GM23338 (cell line): ENCODE data around the gene LAMA1. TPM values are rescaled to one million over a fixed set of nuclear protein-coding genes. Genes with fewer than 3 reads are reported as not detected.

Experiments
- ATAC-seq: fragments of 200-7000 bp; cut with Tn5 transposase; 3 replicates; pipeline ENCODE4 v1.9.1; 2020
- DNase-seq: peaks from one replicate; pipeline ENCODE4 v3.0.0-alpha.2; 2015; ENCODE audit warnings: low spot score
- H2AFZ ChIP-seq: fragments of 200-600 bp; sonication (generic); 2 replicates; pipeline ENCODE4 v1.8.0; 2016; ENCODE audit warnings: antibody characterized with exemption, mild to moderate bottlenecking, moderate library complexity
- H3F3A ChIP-seq: fragments of 200-600 bp; sonication (generic); replicated peaks from 2 replicates; pipeline ENCODE4 v1.8.0; 2017; ENCODE audit warnings: antibody characterized with exemption, mixed run types, low read depth
- H3K27ac ChIP-seq: fragments of 200-600 bp; sonication (generic); 2 replicates; pipeline ENCODE4 v1.6.1; 2016; ENCODE audit warnings: low read depth
- H3K27me3 ChIP-seq: fragments of 200-600 bp; sonication (generic); 2 replicates; pipeline ENCODE4 v1.8.0; 2016; ENCODE audit warnings: mild to moderate bottlenecking, mixed run types, moderate library complexity; ENCODE audit not compliant: insufficient read depth
- H3K36me3 ChIP-seq: fragments of 200-600 bp; sonication (generic); 2 replicates; pipeline ENCODE4 v1.8.0; 2016; ENCODE audit warnings: mild to moderate bottlenecking; ENCODE audit not compliant: insufficient read depth
- H3K4me1 ChIP-seq: fragments of 200-600 bp; sonication (generic); 2 replicates; pipeline ENCODE4 v1.8.0; 2016; ENCODE audit warnings: mild to moderate bottlenecking, moderate library complexity; ENCODE audit not compliant: insufficient read depth
- H3K4me2 ChIP-seq: fragments of 200-600 bp; sonication (generic); 2 replicates; pipeline ENCODE4 v1.7.1; 2017; ENCODE audit warnings: mixed run types
- H3K4me3 ChIP-seq: fragments of 200-600 bp; sonication (generic); 2 replicates; pipeline ENCODE4 v1.6.1; 2016; ENCODE audit warnings: mixed run types
- H3K79me2 ChIP-seq: fragments of 200-600 bp; sonication (generic); replicated peaks from 2 replicates; pipeline ENCODE4 v1.8.0; 2017; ENCODE audit warnings: mild to moderate bottlenecking; ENCODE audit not compliant: insufficient read depth
- H3K9me2 ChIP-seq: fragments of 200-600 bp; sonication (generic); 2 replicates; pipeline ENCODE4 v1.8.0; 2017; ENCODE audit not compliant: insufficient read depth
- H4K20me1 ChIP-seq: fragments of 200-600 bp; sonication (generic); replicated peaks from 2 replicates; pipeline ENCODE4 v1.8.0; 2017; ENCODE audit warnings: mild to moderate bottlenecking; ENCODE audit not compliant: insufficient read depth
- H3K27ac Mint-ChIP-seq: 2 replicates; pipeline ENCODE4 v1.8.0; 2020; ENCODE audit warnings: inconsistent platforms, mild to moderate bottlenecking, moderate library complexity, mixed read lengths
- H3K27me3 Mint-ChIP-seq: 3 replicates; pipeline ENCODE4 v1.8.0; 2022; ENCODE audit warnings: low read depth, mild to moderate bottlenecking, moderate library complexity, mixed read lengths, inconsistent platforms; ENCODE audit not compliant: insufficient read depth, poor library complexity
- H3K36me3 Mint-ChIP-seq: 3 replicates; pipeline ENCODE4 v1.8.0; 2021; ENCODE audit warnings: low read depth, mild to moderate bottlenecking, inconsistent platforms, moderate library complexity, mixed read lengths
- H3K4me1 Mint-ChIP-seq: 3 replicates; pipeline ENCODE4 v1.8.0; 2020; ENCODE audit warnings: mild to moderate bottlenecking, inconsistent platforms, mixed read lengths
- H3K4me3 Mint-ChIP-seq: 3 replicates; pipeline ENCODE4 v1.8.0; 2021; ENCODE audit warnings: moderate library complexity, mild to moderate bottlenecking, inconsistent platforms, mixed read lengths
- H3K9me3 Mint-ChIP-seq: 3 replicates; pipeline ENCODE4 v1.8.0; 2020; ENCODE audit warnings: moderate library complexity, mild to moderate bottlenecking, inconsistent platforms, mixed read lengths
- EZH2 ChIP-seq: fragments of 200-600 bp; sonication (generic); IDR thresholded peaks from one replicate; pipeline ENCODE4 v1.8.0; 2017; ENCODE audit warnings: antibody characterized with exemption, mild to moderate bottlenecking, low read depth; ENCODE audit not compliant: unreplicated experiment
- EZH2phosphoT487 ChIP-seq: fragments of 200-600 bp; sonication (generic); IDR thresholded peaks from one replicate; pipeline ENCODE4 v1.8.1; 2018; ENCODE audit warnings: antibody characterized with exemption; ENCODE audit not compliant: unreplicated experiment
- NANOG ChIP-seq: IDR thresholded peaks from 2 replicates; pipeline ENCODE4 v1.6.1; 2016; ENCODE audit warnings: antibody characterized with exemption, borderline replicate concordance
- POLR2AphosphoS5 ChIP-seq: IDR thresholded peaks from 2 replicates; pipeline ENCODE4 v1.6.1; 2016; ENCODE audit warnings: antibody characterized with exemption, low read depth
- REST ChIP-seq: IDR thresholded peaks from one replicate; pipeline ENCODE4 v1.6.1; 2018; ENCODE audit warnings: antibody characterized with exemption; ENCODE audit not compliant: unreplicated experiment
- STAT1 ChIP-seq: IDR thresholded peaks from one replicate; pipeline ENCODE4 v1.6.1; 2016; ENCODE audit warnings: antibody characterized with exemption; ENCODE audit not compliant: unreplicated experiment
- ZNF114 ChIP-seq: fragments of 250-450 bp; sonication (Bioruptor Pico); IDR thresholded peaks from 2 replicates; pipeline ENCODE4 v1.5.0; 2020; ENCODE audit warnings: mild to moderate bottlenecking, moderate library complexity
- ZNF331 ChIP-seq: fragments of 250-450 bp; sonication (Bioruptor Pico); IDR thresholded peaks from 2 replicates; pipeline ENCODE4 v1.5.0; 2020; ENCODE audit warnings: low read depth, mild to moderate bottlenecking, moderate library complexity
- polyA plus RNA-seq: library from polyadenylated mRNA; unstranded; fragments of >200 nt; fragmentation: Nextera tagmentation; extraction: Ambion mirVana; gene quantifications from 2 replicates; pipeline ENCODE4 v1.2.1, GENCODE V29; 2016
- total RNA-seq: library from RNA; depleted of rRNA; stranded (reverse); fragments of >200 nt; shearing (Covaris generic); gene quantifications from 2 replicates; pipeline ENCODE4 v1.2.3, GENCODE V29; 2014
- TF ChIP-seq, protein P1 (sequence below): fragments of 250-450 bp; sonication (Bioruptor Pico); IDR thresholded peaks from 2 replicates; pipeline ENCODE4 v1.5.0; 2020; ENCODE audit warnings: mild to moderate bottlenecking, moderate library complexity

Gene LAMA1
- total and polyA plus RNA-seq, 2 experiments from 2014 or later = 14.8 to 52.3 TPM

DNA sequence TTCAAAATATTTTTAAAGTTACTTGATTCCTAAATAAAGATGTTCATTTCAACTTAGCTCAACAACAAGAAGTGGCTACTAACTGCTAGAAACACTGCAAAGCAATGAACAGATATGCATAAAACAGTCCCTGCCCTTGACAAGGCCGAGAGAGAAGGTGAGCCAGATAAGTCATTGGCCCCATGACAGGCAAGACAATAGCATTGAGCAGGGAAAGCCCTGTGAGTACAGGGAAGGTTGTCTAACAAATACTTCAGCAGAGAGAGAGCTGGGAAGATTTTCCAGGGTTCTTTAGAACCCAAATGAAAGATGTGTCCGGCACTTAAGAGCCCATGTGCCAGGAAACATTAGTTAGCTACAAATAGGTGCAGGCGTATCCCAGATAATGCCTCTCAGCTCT is 4.7 kb downstream of the LAMA1 start:
- H3K4me3 ChIP-seq = no peak overlapping the region
- no peak for DNase-seq
- TF ChIP-seq EZH2 (no peak), EZH2phosphoT487 (no peak), STAT1 (no peak), ZNF114 (CRISPR knock-in tag) (no peak), REST (no peak), POLR2AphosphoS5 (no peak), NANOG (no peak), ZNF331 (CRISPR knock-in tag) (no peak)
- TF ChIP-seq, protein P1, sequence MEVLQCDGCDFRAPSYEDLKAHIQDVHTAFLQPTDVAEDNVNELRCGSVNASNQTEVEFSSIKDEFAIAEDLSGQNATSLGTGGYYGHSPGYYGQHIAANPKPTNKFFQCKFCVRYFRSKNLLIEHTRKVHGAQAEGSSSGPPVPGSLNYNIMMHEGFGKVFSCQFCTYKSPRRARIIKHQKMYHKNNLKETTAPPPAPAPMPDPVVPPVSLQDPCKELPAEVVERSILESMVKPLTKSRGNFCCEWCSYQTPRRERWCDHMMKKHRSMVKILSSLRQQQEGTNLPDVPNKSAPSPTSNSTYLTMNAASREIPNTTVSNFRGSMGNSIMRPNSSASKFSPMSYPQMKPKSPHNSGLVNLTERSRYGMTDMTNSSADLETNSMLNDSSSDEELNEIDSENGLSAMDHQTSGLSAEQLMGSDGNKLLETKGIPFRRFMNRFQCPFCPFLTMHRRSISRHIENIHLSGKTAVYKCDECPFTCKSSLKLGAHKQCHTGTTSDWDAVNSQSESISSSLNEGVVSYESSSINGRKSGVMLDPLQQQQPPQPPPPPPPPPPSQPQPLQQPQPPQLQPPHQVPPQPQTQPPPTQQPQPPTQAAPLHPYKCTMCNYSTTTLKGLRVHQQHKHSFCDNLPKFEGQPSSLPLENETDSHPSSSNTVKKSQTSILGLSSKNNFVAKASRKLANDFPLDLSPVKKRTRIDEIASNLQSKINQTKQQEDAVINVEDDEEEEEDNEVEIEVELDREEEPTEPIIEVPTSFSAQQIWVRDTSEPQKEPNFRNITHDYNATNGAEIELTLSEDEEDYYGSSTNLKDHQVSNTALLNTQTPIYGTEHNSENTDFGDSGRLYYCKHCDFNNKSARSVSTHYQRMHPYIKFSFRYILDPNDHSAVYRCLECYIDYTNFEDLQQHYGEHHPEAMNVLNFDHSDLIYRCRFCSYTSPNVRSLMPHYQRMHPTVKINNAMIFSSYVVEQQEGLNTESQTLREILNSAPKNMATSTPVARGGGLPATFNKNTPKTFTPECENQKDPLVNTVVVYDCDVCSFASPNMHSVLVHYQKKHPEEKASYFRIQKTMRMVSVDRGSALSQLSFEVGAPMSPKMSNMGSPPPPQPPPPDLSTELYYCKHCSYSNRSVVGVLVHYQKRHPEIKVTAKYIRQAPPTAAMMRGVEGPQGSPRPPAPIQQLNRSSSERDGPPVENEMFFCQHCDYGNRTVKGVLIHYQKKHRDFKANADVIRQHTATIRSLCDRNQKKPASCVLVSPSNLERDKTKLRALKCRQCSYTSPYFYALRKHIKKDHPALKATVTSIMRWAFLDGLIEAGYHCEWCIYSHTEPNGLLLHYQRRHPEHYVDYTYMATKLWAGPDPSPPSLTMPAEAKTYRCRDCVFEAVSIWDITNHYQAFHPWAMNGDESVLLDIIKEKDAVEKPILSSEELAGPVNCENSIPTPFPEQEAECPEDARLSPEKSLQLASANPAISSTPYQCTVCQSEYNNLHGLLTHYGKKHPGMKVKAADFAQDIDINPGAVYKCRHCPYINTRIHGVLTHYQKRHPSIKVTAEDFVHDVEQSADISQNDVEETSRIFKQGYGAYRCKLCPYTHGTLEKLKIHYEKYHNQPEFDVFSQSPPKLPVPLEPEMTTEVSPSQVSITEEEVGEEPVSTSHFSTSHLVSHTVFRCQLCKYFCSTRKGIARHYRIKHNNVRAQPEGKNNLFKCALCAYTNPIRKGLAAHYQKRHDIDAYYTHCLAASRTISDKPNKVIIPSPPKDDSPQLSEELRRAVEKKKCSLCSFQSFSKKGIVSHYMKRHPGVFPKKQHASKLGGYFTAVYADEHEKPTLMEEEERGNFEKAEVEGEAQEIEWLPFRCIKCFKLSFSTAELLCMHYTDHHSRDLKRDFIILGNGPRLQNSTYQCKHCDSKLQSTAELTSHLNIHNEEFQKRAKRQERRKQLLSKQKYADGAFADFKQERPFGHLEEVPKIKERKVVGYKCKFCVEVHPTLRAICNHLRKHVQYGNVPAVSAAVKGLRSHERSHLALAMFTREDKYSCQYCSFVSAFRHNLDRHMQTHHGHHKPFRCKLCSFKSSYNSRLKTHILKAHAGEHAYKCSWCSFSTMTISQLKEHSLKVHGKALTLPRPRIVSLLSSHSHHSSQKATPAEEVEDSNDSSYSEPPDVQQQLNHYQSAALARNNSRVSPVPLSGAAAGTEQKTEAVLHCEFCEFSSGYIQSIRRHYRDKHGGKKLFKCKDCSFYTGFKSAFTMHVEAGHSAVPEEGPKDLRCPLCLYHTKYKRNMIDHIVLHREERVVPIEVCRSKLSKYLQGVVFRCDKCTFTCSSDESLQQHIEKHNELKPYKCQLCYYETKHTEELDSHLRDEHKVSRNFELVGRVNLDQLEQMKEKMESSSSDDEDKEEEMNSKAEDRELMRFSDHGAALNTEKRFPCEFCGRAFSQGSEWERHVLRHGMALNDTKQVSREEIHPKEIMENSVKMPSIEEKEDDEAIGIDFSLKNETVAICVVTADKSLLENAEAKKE (CRISPR knock-in tag) = no peak
- peaks cover 34% of the 10 kb centered on the region for H3K4me1 Mint-ChIP-seq
- no peak overlapping the region for H2AFZ ChIP-seq
- H3K27me3 Mint-ChIP-seq = peaks cover 16% of the 10 kb centered on the region
- no peak overlapping the region for H3K4me2 ChIP-seq
- H3K27me3 ChIP-seq = peaks cover 17% of the 10 kb centered on the region
- peaks cover 2% of the 10 kb centered on the region; the same call in 1 of the 3 replicates for H3K9me3 Mint-ChIP-seq
- no peaks in the 10 kb centered on the region; the same call in 1 of the 2 replicates for H4K20me1 ChIP-seq
- H3K4me3 Mint-ChIP-seq = no peak overlapping the region
- no peak overlapping the region for H3K27ac ChIP-seq
- H3K79me2 ChIP-seq = peaks cover 44% of the 10 kb centered on the region
- no peak for ATAC-seq
- H3K9me2 ChIP-seq = no peaks in the 10 kb centered on the region
- no peaks in the 10 kb centered on the region for H3F3A ChIP-seq
- H3K36me3 ChIP-seq = no peaks in the 10 kb centered on the region
- H3K27ac Mint-ChIP-seq = no peak overlapping the region
- H3K36me3 Mint-ChIP-seq = peaks cover 4% of the 10 kb centered on the region; the same call in 1 of the 3 replicates
- peaks cover 7% of the 10 kb centered on the region for H3K4me1 ChIP-seq
